Coronary artery (tissue), 2 donors: ENCODE measurements around the gene TEKTIP1.

Source experiments
- DNase-seq: peaks from one replicate; pipeline ENCODE4 v3.0.0-alpha.2; 2017; ENCODE audit warnings: low spot score
- H3K27ac ChIP-seq, 2 donors: fragments of 200-600 bp; sonication (generic); one replicate each; pipeline ENCODE4 v1.5.1; 2016 to 2019
- H3K4me3 ChIP-seq: fragments of 200-600 bp; sonication (generic); 2 replicates; pipeline ENCODE4 v1.5.1; 2016; ENCODE audit warnings: mild to moderate bottlenecking, moderate library complexity
- CTCF ChIP-seq: fragments of 200-600 bp; sonication (generic); IDR thresholded peaks from one replicate; pipeline ENCODE4 v1.5.1; 2019; ENCODE audit warnings: antibody characterized with exemption

The TEKTIP1 gene

GRCh38 chr19:3593156-3593555, 54.2 kb downstream of the TEKTIP1 start:
- H3K27ac ChIP-seq: peak overlapping the region in 1 of 2 donors; percentile 81
- TF ChIP-seq CTCF: no peak
- DNase-seq: no peak
- no peak overlapping the region for H3K4me3 ChIP-seq
